Upper lobe of right lung (tissue), 1 donor: ENCODE results near the gene ATP2B3. TPM values are rescaled to one million over a fixed set of nuclear protein-coding genes. Genes with fewer than 3 reads are reported as not detected.

Source experiments
- ATAC-seq: fragments of 200-7000 bp; cut with Tn5 transposase; one replicate; pipeline ENCODE4 v1.9.1; 2020; ENCODE audit warnings: mild to moderate bottlenecking, moderate library complexity
- DNase-seq: peaks from one replicate; pipeline ENCODE4 v3.0.0-alpha.2; 2020
- H3K27ac ChIP-seq: fragments of 200-600 bp; one replicate; pipeline ENCODE4 v1.8.0; 2022
- H3K27me3 ChIP-seq: fragments of 200-600 bp; one replicate; pipeline ENCODE4 v1.8.0; 2022; ENCODE audit warnings: mild to moderate bottlenecking
- H3K36me3 ChIP-seq: fragments of 200-600 bp; one replicate; pipeline ENCODE4 v1.8.0; 2022
- H3K4me1 ChIP-seq: fragments of 200-600 bp; one replicate; pipeline ENCODE4 v1.8.0; 2022
- H3K4me3 ChIP-seq: fragments of 200-600 bp; one replicate; pipeline ENCODE4 v1.8.0; 2022; ENCODE audit warnings: mild to moderate bottlenecking
- H3K9me3 ChIP-seq: fragments of 200-600 bp; one replicate; pipeline ENCODE4 v1.8.0; 2022
- intact Hi-C: fragments of 100-400 bp; cut with DNase I; formaldehyde crosslinking; loops from one replicate; pipeline ENCODE4 v1.11.0; 2022
- total RNA-seq: library from RNA; stranded (reverse); fragmentation: NEBNext Ultra II Directional; extraction: Animal tissue kit (Norgen Biotek cat#: 25700); gene quantifications from one replicate; pipeline ENCODE4 v1.2.1, GENCODE V29; 2021
- TF ChIP-seq, protein P1 (sequence below): fragments of 200-600 bp; IDR thresholded peaks from one replicate; pipeline ENCODE4 v1.8.0; 2022; ENCODE audit warnings: antibody characterized with exemption
- donor health status: DM: no; HTN: yes; CAD: no; lungs with severe emphysema.

The ATP2B3 gene
- total RNA-seq, 1 donor from 2014 or later: not detected

DNA sequence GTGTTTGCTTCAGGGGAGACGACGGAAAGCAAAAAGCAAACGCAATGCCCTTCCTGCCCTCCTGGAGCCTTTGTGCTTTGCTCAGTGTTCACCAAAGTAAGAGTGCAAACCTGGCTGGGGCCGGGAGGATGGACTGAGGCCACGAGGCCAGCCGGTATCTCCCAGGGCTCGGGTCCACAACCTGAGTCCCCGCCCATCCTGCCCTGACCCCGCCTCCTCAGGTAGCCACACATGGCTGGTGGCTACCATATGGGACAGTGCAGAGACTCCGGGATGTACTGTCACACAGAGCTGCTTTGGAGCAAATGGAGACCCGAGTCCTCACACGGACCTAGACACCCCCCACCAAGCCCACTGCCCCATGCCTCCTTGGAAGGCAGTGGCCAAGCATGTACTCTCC, 4.8 kb downstream of the ATP2B3 start:
- H3K36me3 ChIP-seq: no peaks in the 10 kb centered on the region
- DNase-seq (no peak), ATAC-seq (no peak)
- TF ChIP-seq, protein P1, sequence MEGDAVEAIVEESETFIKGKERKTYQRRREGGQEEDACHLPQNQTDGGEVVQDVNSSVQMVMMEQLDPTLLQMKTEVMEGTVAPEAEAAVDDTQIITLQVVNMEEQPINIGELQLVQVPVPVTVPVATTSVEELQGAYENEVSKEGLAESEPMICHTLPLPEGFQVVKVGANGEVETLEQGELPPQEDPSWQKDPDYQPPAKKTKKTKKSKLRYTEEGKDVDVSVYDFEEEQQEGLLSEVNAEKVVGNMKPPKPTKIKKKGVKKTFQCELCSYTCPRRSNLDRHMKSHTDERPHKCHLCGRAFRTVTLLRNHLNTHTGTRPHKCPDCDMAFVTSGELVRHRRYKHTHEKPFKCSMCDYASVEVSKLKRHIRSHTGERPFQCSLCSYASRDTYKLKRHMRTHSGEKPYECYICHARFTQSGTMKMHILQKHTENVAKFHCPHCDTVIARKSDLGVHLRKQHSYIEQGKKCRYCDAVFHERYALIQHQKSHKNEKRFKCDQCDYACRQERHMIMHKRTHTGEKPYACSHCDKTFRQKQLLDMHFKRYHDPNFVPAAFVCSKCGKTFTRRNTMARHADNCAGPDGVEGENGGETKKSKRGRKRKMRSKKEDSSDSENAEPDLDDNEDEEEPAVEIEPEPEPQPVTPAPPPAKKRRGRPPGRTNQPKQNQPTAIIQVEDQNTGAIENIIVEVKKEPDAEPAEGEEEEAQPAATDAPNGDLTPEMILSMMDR: no peak
- no peak overlapping the region for H3K27ac ChIP-seq
- H3K4me1 ChIP-seq: no peaks in the 10 kb centered on the region
- intact Hi-C loops: no loop called here
- H3K9me3 ChIP-seq: no peaks in the 10 kb centered on the region
- peaks cover 2% of the 10 kb centered on the region for H3K27me3 ChIP-seq
- H3K4me3 ChIP-seq: no peak overlapping the region

GRCh38 chrX:153523269-153523668, 5.8 kb downstream of the ATP2B3 start:
- DNase-seq: no peak
- intact Hi-C loops: no loop called here
- ATAC-seq: no peak
- Histone ChIP-seq H3K27me3 (peaks cover 2% of the 10 kb centered on the region), H3K4me1 (no peaks in the 10 kb centered on the region), H3K9me3 (no peaks in the 10 kb centered on the region), H3K27ac (no peak overlapping the region), H3K36me3 (no peaks in the 10 kb centered on the region), H3K4me3 (no peak overlapping the region)
- TF ChIP-seq, protein P1: no peak

DNA sequence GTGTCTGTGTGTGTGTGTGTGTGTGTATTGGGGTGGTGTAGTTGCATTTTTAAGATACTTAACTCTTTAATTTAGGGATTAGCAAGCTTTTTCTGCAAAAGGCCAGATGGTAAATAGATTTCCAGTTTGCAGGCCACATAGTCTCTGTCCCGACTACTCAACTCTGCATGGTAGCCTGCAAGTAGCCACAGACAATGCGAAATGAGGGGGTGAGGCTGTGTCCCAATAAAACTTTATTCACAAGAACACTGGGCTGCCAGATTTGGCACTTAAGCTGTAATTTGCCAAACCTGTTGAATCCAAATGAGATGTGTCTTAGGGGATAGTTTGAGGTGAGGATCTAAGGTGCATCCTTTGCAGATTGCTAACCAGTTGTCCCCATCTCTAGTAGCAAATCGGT, 6.8 kb downstream of the ATP2B3 start:
- H3K27me3 ChIP-seq: no peaks in the 10 kb centered on the region
- TF ChIP-seq, protein P1: no peak
- H3K9me3 ChIP-seq: no peaks in the 10 kb centered on the region
- H3K4me3 ChIP-seq: no peak overlapping the region
- DNase-seq: no peak
- H3K36me3 ChIP-seq: no peaks in the 10 kb centered on the region
- H3K4me1 ChIP-seq: no peaks in the 10 kb centered on the region
- intact Hi-C loops: no loop called here
- ATAC-seq: no peak
- no peak overlapping the region for H3K27ac ChIP-seq

DNA sequence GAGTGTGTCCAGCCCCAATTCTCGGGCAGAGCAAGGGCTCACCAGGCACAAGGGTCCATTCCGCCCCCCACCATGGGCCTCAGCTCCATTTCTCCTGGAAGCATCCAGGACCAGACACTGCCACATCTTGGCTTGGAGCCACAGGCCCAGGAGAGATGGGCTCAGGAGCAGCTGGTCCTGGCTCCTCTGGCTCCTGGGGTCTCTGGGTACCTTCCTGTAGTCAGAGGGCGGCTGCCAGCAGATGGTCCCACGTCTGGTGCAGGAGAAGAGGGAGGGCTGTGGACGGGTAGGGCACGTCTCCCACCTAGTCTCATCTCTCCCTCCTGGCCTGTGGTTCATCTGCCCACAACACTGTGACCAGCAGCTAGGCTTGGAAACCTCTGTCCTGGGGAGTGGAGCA, 8.0 kb downstream of the ATP2B3 start:
- ATAC-seq (no peak), DNase-seq (no peak)
- Histone ChIP-seq H3K9me3 (no peaks in the 10 kb centered on the region), H3K4me3 (no peak overlapping the region), H3K27me3 (no peaks in the 10 kb centered on the region), H3K4me1 (no peaks in the 10 kb centered on the region), H3K36me3 (no peaks in the 10 kb centered on the region), H3K27ac (no peak overlapping the region)
- intact Hi-C loops: no loop called here
- TF ChIP-seq, protein P1: no peak

DNA sequence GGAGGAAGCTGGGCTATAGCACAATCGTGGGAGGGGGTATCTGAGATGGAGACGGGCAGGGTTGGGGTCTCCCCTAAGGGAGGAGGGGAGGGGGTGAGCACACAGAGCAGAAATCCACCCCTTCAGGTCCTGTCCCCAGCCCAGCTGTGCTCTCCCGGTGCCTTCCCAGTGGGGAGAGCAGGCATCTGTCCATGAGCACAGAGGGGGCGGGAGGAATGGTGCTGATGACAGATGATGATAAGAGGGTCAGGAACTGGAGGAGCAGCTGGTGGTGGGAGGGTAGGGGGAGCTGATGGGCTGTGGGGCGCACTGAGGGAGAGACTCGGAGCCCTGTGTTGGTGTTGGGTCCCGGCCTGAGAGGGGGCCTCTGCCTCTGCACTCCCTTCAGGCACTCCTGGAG, 8.6 kb downstream of the ATP2B3 start:
- ATAC-seq (no peak), DNase-seq (no peak)
- Histone ChIP-seq H3K4me1 (no peaks in the 10 kb centered on the region), H3K9me3 (no peaks in the 10 kb centered on the region), H3K4me3 (no peak overlapping the region), H3K36me3 (no peaks in the 10 kb centered on the region), H3K27me3 (no peaks in the 10 kb centered on the region), H3K27ac (no peak overlapping the region)
- intact Hi-C loops: no loop called here
- TF ChIP-seq, protein P1: no peak

DNA sequence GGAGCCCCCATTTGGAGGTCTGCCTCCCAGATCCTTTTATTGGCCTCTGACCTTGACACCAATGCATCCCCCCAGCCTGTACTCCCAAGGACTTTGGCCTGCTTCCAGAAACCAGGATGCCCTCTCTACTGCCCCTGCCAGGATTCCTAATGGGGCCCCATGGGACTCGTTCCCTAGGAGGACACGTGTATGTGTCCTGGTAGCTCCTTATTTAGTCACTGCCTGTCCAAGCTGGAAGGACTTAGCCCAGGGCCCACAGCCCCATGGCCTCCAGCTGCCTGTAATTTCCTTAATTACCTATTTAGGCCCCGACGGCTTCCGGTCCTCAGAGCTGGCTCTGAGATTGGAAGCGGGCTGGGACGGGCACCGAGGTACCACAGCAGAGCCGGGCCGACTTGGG, 9.4 kb downstream of the ATP2B3 start:
- H3K9me3 ChIP-seq: no peaks in the 10 kb centered on the region
- DNase-seq (no peak), ATAC-seq (no peak)
- H3K4me3 ChIP-seq: no peak overlapping the region
- H3K27ac ChIP-seq: no peak overlapping the region
- no peaks in the 10 kb centered on the region for H3K36me3 ChIP-seq
- no peaks in the 10 kb centered on the region for H3K4me1 ChIP-seq
- TF ChIP-seq, protein P1: no peak
- no peaks in the 10 kb centered on the region for H3K27me3 ChIP-seq
- intact Hi-C loops: no loop called here
